DOHH2 (cell line): ENCODE results near the gene LPIN1.
"Not testable (repeated sequence)": the region's sequence is repeated elsewhere in the genome, so short reads cannot be mapped to it uniquely, and the experiment has no call there.

ENCODE experiments used
- H3F3A ChIP-seq: fragments of 200-600 bp; sonication (generic), shearing (Covaris generic); 2 replicates; pipeline ENCODE4 v1.6.0; 2016; ENCODE audit warnings: antibody characterized with exemption, mild to moderate bottlenecking; ENCODE audit not compliant: control insufficient read depth, insufficient read depth
- H3K27ac ChIP-seq: fragments of 200-600 bp; sonication (generic); 2 replicates; pipeline ENCODE4 v1.5.1; 2014; ENCODE audit warnings: low read depth, mild to moderate bottlenecking, low read length, moderate library complexity
- H3K27me3 ChIP-seq: fragments of 200-600 bp; sonication (generic); 2 replicates; pipeline ENCODE4 v1.6.1; 2014; ENCODE audit warnings: mild to moderate bottlenecking, low read length, mixed read lengths; ENCODE audit not compliant: control insufficient read depth
- H3K36me3 ChIP-seq: fragments of 200-600 bp; sonication (generic); 2 replicates; pipeline ENCODE4 v1.6.1; 2014; ENCODE audit warnings: mild to moderate bottlenecking, low read length, moderate library complexity, mixed read lengths; ENCODE audit not compliant: control insufficient read depth
- H3K4me1 ChIP-seq: fragments of 200-600 bp; sonication (generic); 2 replicates; pipeline ENCODE4 v1.6.1; 2014; ENCODE audit warnings: mild to moderate bottlenecking, low read length, mixed read lengths; ENCODE audit not compliant: control insufficient read depth
- H3K4me2 ChIP-seq: fragments of 200-600 bp; sonication (generic); 2 replicates; pipeline ENCODE4 v1.6.0; 2014; ENCODE audit warnings: mild to moderate bottlenecking, low read length, moderate library complexity
- H3K4me3 ChIP-seq: fragments of 200-600 bp; sonication (generic); 2 replicates; pipeline ENCODE4 v1.5.1; 2014; ENCODE audit warnings: mild to moderate bottlenecking, low read length, mixed read lengths
- H3K79me2 ChIP-seq: fragments of 200-600 bp; sonication (generic); 2 replicates; pipeline ENCODE4 v1.6.1; 2014; ENCODE audit warnings: mild to moderate bottlenecking, low read length, mixed read lengths; ENCODE audit not compliant: control insufficient read depth
- H3K9me2 ChIP-seq: fragments of 200-600 bp; sonication (generic); replicated peaks from 2 replicates; pipeline ENCODE4 v1.6.1; 2014; ENCODE audit warnings: mild to moderate bottlenecking, low read length, mixed read lengths; ENCODE audit not compliant: control insufficient read depth
- H3K9me3 ChIP-seq: fragments of 200-600 bp; sonication (generic); 2 replicates; pipeline ENCODE4 v1.6.1; 2014; ENCODE audit warnings: antibody characterized with exemption, low read length, mixed read lengths; ENCODE audit not compliant: control insufficient read depth, insufficient read depth
- H4K20me1 ChIP-seq: fragments of 200-600 bp; sonication (generic); 2 replicates; pipeline ENCODE4 v1.6.0; 2014; ENCODE audit warnings: low read depth, mild to moderate bottlenecking, antibody characterized with exemption, low read length, moderate library complexity; ENCODE audit not compliant: control insufficient read depth, insufficient read depth
- EZH2phosphoT487 ChIP-seq: fragments of 200-600 bp; sonication (generic); IDR thresholded peaks from 2 replicates; pipeline ENCODE4 v1.6.1; 2017; ENCODE audit warnings: borderline replicate concordance, mild to moderate bottlenecking, antibody characterized with exemption, low read length, moderate library complexity, mixed read lengths
- TF ChIP-seq, protein P1 (sequence below): fragments of 200-600 bp; sonication (generic); IDR thresholded peaks from one replicate; pipeline ENCODE4 v1.5.1; 2014; ENCODE audit warnings: antibody characterized with exemption, mild to moderate bottlenecking, low read depth, low read length; ENCODE audit not compliant: poor library complexity, severe bottlenecking

The LPIN1 gene

GRCh38 chr2:11757101-11757500 is 10.7 kb downstream of the LPIN1 start:
- Histone ChIP-seq H3K27me3 (peaks cover 10% of the 10 kb centered on the region), H3K79me2 (peaks cover 67% of the 10 kb centered on the region), H3K4me3 (0 out of 2 replicates have a peak overlapping the region, but pooled peaks have one; percentile 1), H3K36me3 (peaks cover 7% of the 10 kb centered on the region; the same call in 1 of the 2 replicates), H3K27ac (no peak overlapping the region), H3K4me1 (peaks cover 57% of the 10 kb centered on the region), H3K4me2 (peak overlapping the region; percentile 12), H3F3A (peaks cover 19% of the 10 kb centered on the region), H3K9me3 (no peaks in the 10 kb centered on the region), H3K9me2 (no peaks in the 10 kb centered on the region), H4K20me1 (peaks cover 37% of the 10 kb centered on the region)
- TF ChIP-seq, protein P1, sequence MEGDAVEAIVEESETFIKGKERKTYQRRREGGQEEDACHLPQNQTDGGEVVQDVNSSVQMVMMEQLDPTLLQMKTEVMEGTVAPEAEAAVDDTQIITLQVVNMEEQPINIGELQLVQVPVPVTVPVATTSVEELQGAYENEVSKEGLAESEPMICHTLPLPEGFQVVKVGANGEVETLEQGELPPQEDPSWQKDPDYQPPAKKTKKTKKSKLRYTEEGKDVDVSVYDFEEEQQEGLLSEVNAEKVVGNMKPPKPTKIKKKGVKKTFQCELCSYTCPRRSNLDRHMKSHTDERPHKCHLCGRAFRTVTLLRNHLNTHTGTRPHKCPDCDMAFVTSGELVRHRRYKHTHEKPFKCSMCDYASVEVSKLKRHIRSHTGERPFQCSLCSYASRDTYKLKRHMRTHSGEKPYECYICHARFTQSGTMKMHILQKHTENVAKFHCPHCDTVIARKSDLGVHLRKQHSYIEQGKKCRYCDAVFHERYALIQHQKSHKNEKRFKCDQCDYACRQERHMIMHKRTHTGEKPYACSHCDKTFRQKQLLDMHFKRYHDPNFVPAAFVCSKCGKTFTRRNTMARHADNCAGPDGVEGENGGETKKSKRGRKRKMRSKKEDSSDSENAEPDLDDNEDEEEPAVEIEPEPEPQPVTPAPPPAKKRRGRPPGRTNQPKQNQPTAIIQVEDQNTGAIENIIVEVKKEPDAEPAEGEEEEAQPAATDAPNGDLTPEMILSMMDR: no peak
- TF ChIP-seq EZH2phosphoT487: no peak

- Histone ChIP-seq H3K79me2 (peaks cover 65% of the 10 kb centered on the region), H3K4me1 (peaks cover 46% of the 10 kb centered on the region), H3K9me3 (no peaks in the 10 kb centered on the region), H3K4me2 (no peak overlapping the region), H3F3A (peaks cover 18% of the 10 kb centered on the region), H3K27ac (no peak overlapping the region), H3K36me3 (peaks cover 7% of the 10 kb centered on the region; the same call in 1 of the 2 replicates), H3K9me2 (no peaks in the 10 kb centered on the region), H3K27me3 (peaks cover 10% of the 10 kb centered on the region), H3K4me3 (no peak overlapping the region), H4K20me1 (peaks cover 37% of the 10 kb centered on the region)
- TF ChIP-seq, protein P1: no peak
- no peak for TF ChIP-seq EZH2phosphoT487
Measured at GRCh38 chr2:11758187-11758586, 11.8 kb downstream of the LPIN1 start.

- Histone ChIP-seq H3K4me3 (no peak overlapping the region), H3K27ac (no peak overlapping the region), H3K36me3 (peaks cover 7% of the 10 kb centered on the region; the same call in 1 of the 2 replicates), H4K20me1 (peaks cover 37% of the 10 kb centered on the region), H3K9me3 (no peaks in the 10 kb centered on the region), H3F3A (peaks cover 17% of the 10 kb centered on the region), H3K4me2 (no peak overlapping the region), H3K9me2 (no peaks in the 10 kb centered on the region), H3K79me2 (peaks cover 64% of the 10 kb centered on the region), H3K4me1 (peaks cover 43% of the 10 kb centered on the region), H3K27me3 (peaks cover 10% of the 10 kb centered on the region)
- TF ChIP-seq, protein P1: no peak
- TF ChIP-seq EZH2phosphoT487: no peak
Measured at GRCh38 chr2:11758647-11759046, 12.2 kb downstream of the LPIN1 start.

GRCh38 chr2:11759182-11759975 is 12.9 kb downstream of the LPIN1 start:
- Histone ChIP-seq H4K20me1 (peaks cover 35% of the 10 kb centered on the region), H3K4me1 (peaks cover 36% of the 10 kb centered on the region), H3K79me2 (peaks cover 63% of the 10 kb centered on the region)
- H3K27ac ChIP-seq, H3K9me2 ChIP-seq, H3K9me3 ChIP-seq, H3K36me3 ChIP-seq, H3K27me3 ChIP-seq, H3K4me3 ChIP-seq, H3K4me2 ChIP-seq, H3F3A ChIP-seq: not testable (repeated sequence)
